Mesendoderm (in vitro differentiated cells): ENCODE data around the gene KCNQ5.
A peak's percentile ranks its signal among the peaks of the same experiment; 100 is the strongest.

Source experiments
- DNase-seq: peaks from one replicate; pipeline ENCODE4 v3.0.0; 2013
- H2AK5ac ChIP-seq: 2 replicates; pipeline ENCODE4 v1.6.1; 2013; ENCODE audit warnings: low read length, inconsistent platforms
- H2BK120ac ChIP-seq: 2 replicates; pipeline ENCODE4 v1.6.1; 2013; ENCODE audit warnings: low read depth, mild to moderate bottlenecking, low read length, moderate library complexity, mixed read lengths
- H2BK15ac ChIP-seq: replicated peaks from 2 replicates; pipeline ENCODE4 v1.6.1; 2013; ENCODE audit warnings: low read depth, mild to moderate bottlenecking, moderate library complexity
- H2BK5ac ChIP-seq: 2 replicates; pipeline ENCODE4 v1.6.1; 2013; ENCODE audit warnings: low read length, inconsistent platforms
- H3K18ac ChIP-seq: 2 replicates; pipeline ENCODE4 v1.6.1; 2013; ENCODE audit warnings: mild to moderate bottlenecking, low read length, mixed read lengths
- H3K23ac ChIP-seq: one replicate; pipeline ENCODE4 v1.6.1; 2013; ENCODE audit warnings: low read length
- H3K27ac ChIP-seq: 2 replicates; pipeline ENCODE4 v1.5.1; 2013; ENCODE audit warnings: low read depth, mild to moderate bottlenecking, inconsistent platforms, low read length, moderate library complexity
- H3K27me3 ChIP-seq: 2 replicates; pipeline ENCODE4 v1.6.1; 2013; ENCODE audit warnings: low read length, control low read depth, mild to moderate bottlenecking, inconsistent platforms; ENCODE audit not compliant: insufficient read depth, poor library complexity
- H3K36me3 ChIP-seq: 2 replicates; pipeline ENCODE4 v1.6.1; 2013; ENCODE audit warnings: low read length, inconsistent platforms; ENCODE audit not compliant: control insufficient read depth, insufficient read depth
- H3K4ac ChIP-seq: one replicate; pipeline ENCODE4 v1.6.1; 2013; ENCODE audit warnings: low read depth, mild to moderate bottlenecking, low read length, moderate library complexity
- H3K4me1 ChIP-seq: 2 replicates; pipeline ENCODE4 v1.6.1; 2013; ENCODE audit warnings: low read depth, low read length, inconsistent platforms; ENCODE audit not compliant: control insufficient read depth
- H3K4me2 ChIP-seq: 2 replicates; pipeline ENCODE4 v1.6.1; 2013; ENCODE audit warnings: low read length
- H3K4me3 ChIP-seq: 2 replicates; pipeline ENCODE4 v1.5.1; 2013; ENCODE audit warnings: mild to moderate bottlenecking, low read length
- H3K56ac ChIP-seq: one replicate; pipeline ENCODE4 v1.6.1; 2013; ENCODE audit warnings: low read length
- H3K79me1 ChIP-seq: 2 replicates; pipeline ENCODE4 v1.6.1; 2013; ENCODE audit warnings: low read length, inconsistent platforms
- H3K79me2 ChIP-seq: 2 replicates; pipeline ENCODE4 v1.6.1; 2013; ENCODE audit warnings: mild to moderate bottlenecking, low read length; ENCODE audit not compliant: control insufficient read depth, insufficient read depth
- H3K9ac ChIP-seq: 2 replicates; pipeline ENCODE4 v1.6.1; 2013; ENCODE audit warnings: low read length, inconsistent platforms
- H4K5ac ChIP-seq: one replicate; pipeline ENCODE4 v1.6.1; 2013; ENCODE audit warnings: low read length
- H4K8ac ChIP-seq: one replicate; pipeline ENCODE4 v1.6.1; 2013; ENCODE audit warnings: low read depth, mild to moderate bottlenecking, control low read depth, low read length, moderate library complexity
- WGBS: extraction: QIAGEN DNeasy Blood & Tissue Kit; methylation state at CpG from one replicate; pipeline ENCODE4 v1.1.7; 2013; ENCODE audit warnings: low lambda C conversion rate, missing lambda C conversion rate; ENCODE audit not compliant: insufficient coverage; ENCODE audit errors: extremely low coverage; 5-methylcytosine and 5-hydroxymethylcytosine counted together

Gene KCNQ5

DNA sequence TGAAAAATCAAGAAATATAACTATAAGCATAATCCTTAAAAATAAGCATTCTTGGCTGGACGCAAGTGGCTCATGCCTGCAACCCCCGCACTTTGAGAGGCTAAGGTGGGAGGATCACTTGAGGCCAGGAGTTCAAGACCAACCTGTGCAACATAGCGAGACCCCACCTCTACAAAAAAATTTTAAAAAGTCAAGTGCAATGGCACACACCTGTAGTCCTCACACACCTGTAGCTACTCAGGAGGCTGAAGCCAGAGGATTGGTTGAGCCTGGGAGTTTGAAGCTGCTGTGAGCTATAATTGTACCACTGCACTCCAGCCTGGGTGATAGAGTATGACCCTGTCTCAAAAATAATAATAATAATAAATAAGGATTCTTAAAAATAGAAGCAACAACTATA is 494.5 kb downstream of the KCNQ5 start:
- Histone ChIP-seq H2BK15ac (no peak overlapping the region), H3K4me1 (no peaks in the 10 kb centered on the region), H3K56ac (no peak overlapping the region), H3K23ac (no peak overlapping the region), H4K5ac (no peak overlapping the region), H3K27ac (no peak overlapping the region), H2AK5ac (no peak overlapping the region), H3K79me1 (no peaks in the 10 kb centered on the region), H3K4ac (no peak overlapping the region), H3K9ac (no peak overlapping the region), H3K4me3 (no peak overlapping the region), H3K18ac (no peak overlapping the region), H3K4me2 (no peak overlapping the region), H3K36me3 (no peaks in the 10 kb centered on the region), H3K27me3 (no peaks in the 10 kb centered on the region), H4K8ac (no peak overlapping the region), H3K79me2 (no peaks in the 10 kb centered on the region), H2BK5ac (no peak overlapping the region), H2BK120ac (no peak overlapping the region)
- DNase-seq = no peak
- WGBS = no CpG with 5 or more reads among the region's 3 CpGs

DNA sequence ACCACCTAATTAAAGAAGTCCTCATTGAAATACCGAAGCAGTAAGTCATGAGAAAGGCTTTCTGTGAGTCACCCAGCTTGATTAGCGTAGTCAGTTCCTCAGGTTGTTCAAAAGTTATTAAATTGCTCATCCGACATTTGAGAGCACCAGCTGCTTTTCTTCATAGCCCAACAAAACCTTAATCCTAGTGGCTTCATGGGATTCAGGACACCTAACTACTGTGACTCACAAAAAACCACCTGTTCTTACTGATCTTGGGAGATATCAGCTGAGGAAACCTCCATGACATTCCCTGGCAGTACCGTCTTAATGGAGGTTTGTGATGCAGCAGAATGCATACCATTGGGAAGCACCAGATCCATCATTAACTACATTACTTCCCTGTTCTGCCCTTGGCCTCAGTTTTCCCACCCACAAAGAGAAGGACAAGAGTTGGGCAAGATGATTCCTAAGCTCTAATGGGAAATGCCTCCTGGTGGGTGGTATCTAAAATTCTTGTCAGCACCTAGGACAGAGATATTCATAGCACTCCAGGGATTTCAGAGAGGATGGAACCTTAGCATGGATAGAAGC is 499.6 kb downstream of the KCNQ5 start:
- H3K9ac ChIP-seq = no peak overlapping the region
- H3K36me3 ChIP-seq = no peaks in the 10 kb centered on the region
- no peak overlapping the region for H3K56ac ChIP-seq
- no peaks in the 10 kb centered on the region for H3K79me1 ChIP-seq
- H2BK15ac ChIP-seq = no peak overlapping the region
- H3K79me2 ChIP-seq = no peaks in the 10 kb centered on the region
- no peak overlapping the region for H2AK5ac ChIP-seq
- no peak overlapping the region for H3K4ac ChIP-seq
- H4K8ac ChIP-seq = no peak overlapping the region
- H4K5ac ChIP-seq = no peak overlapping the region
- WGBS = no CpG with 5 or more reads among the region's 4 CpGs
- H3K4me2 ChIP-seq = no peak overlapping the region
- H3K18ac ChIP-seq = no peak overlapping the region
- DNase-seq = peak; percentile 54
- H3K4me1 ChIP-seq = no peaks in the 10 kb centered on the region
- H3K27me3 ChIP-seq = no peaks in the 10 kb centered on the region
- no peak overlapping the region for H2BK120ac ChIP-seq
- H3K23ac ChIP-seq = no peak overlapping the region
- no peak overlapping the region for H3K4me3 ChIP-seq
- H2BK5ac ChIP-seq = no peak overlapping the region
- no peak overlapping the region for H3K27ac ChIP-seq

DNA sequence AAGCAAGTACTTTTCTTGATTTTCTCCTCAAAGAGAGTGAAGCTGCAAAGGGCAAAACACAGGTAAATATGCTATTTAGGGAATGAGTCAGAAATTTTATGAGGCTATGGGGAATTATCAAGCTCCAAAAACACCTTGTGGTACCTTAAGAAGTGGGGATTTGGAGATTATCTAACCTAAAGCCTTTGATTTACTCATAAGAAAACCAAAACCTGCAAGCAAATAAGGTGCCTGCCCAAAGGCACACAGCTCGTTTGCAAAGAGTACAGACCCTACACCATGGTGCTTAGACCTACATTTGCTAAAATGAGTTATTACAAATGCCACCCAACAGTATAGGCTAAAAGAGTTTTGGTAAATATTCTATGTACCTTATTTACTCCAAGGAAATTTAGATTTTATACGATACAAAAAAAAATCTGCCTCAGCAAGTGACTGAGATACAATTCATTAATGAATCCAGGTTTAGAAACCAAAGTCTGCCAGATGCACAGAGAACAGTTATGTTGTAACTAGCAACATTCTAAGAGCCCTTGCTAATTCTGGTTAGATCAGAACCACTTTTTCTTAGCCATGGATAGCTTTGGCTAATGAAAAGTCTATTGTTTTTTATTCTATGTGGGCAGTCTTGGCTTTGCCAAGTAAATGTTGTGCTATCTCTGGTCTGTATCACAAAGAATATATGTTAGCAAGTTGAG is 501.9 kb downstream of the KCNQ5 start:
- H3K9ac ChIP-seq = no peak overlapping the region
- H4K5ac ChIP-seq = no peak overlapping the region
- no peak overlapping the region for H2BK120ac ChIP-seq
- no peaks in the 10 kb centered on the region for H3K4me1 ChIP-seq
- no peaks in the 10 kb centered on the region for H3K79me1 ChIP-seq
- H3K79me2 ChIP-seq = no peaks in the 10 kb centered on the region
- no peak for DNase-seq
- H3K27ac ChIP-seq = no peak overlapping the region
- H3K18ac ChIP-seq = no peak overlapping the region
- no CpG with 5 or more reads among the region's 2 CpGs for WGBS
- H3K4me3 ChIP-seq = no peak overlapping the region
- no peak overlapping the region for H2BK15ac ChIP-seq
- no peak overlapping the region for H4K8ac ChIP-seq
- H3K4ac ChIP-seq = no peak overlapping the region
- H2AK5ac ChIP-seq = no peak overlapping the region
- H3K56ac ChIP-seq = no peak overlapping the region
- no peaks in the 10 kb centered on the region for H3K36me3 ChIP-seq
- no peaks in the 10 kb centered on the region for H3K27me3 ChIP-seq
- H3K4me2 ChIP-seq = no peak overlapping the region
- no peak overlapping the region for H3K23ac ChIP-seq
- no peak overlapping the region for H2BK5ac ChIP-seq

DNA sequence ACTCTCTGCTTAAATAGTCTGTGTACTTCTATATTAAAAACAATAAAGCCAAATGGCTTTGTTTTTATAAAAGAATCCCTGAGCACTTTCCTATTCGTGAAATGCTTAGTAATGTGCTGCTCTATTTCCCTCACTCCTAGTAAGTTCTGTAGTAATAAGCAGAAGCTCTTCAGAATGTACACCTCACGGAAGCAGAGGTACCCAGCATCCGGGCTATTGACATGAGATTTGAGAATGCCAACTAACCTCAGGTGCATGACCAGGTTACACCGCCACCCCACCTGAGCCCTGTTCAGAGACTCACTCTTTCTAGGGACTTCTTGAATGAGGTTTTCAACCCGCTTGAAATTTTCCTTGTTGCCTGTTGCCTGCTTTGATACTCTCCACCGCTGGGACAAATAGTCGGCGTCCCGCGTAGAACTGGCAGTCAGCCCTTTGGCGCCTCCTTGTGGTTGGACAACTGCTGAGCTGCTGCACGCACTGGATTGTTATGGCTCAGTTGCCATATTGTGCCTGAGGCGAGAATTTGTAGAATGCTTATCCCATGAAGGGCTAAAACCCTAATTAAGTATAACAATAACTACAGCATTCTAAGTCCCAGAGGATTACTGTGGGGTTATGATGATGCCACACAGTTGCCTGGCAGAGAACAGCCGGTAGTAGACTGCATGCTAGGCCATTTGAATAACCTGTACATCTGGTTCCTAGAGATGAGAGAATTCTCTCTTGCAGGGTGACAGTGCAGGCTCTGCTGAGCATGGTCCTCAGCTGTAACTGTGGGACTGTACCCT is 508.0 kb downstream of the KCNQ5 start:
- Histone ChIP-seq H3K36me3 (no peaks in the 10 kb centered on the region), H3K18ac (no peak overlapping the region), H2BK120ac (no peak overlapping the region), H2BK5ac (no peak overlapping the region), H3K9ac (no peak overlapping the region), H4K5ac (no peak overlapping the region), H4K8ac (no peak overlapping the region), H3K4me2 (no peak overlapping the region), H3K4me3 (no peak overlapping the region), H2BK15ac (no peak overlapping the region), H3K27ac (no peak overlapping the region), H3K27me3 (no peaks in the 10 kb centered on the region), H3K79me1 (no peaks in the 10 kb centered on the region), H3K56ac (no peak overlapping the region), H3K4me1 (no peaks in the 10 kb centered on the region), H3K79me2 (no peaks in the 10 kb centered on the region), H3K4ac (no peak overlapping the region), H3K23ac (no peak overlapping the region), H2AK5ac (no peak overlapping the region)
- DNase-seq = peak; percentile 79
- WGBS = no CpG with 5 or more reads among the region's 14 CpGs

DNA sequence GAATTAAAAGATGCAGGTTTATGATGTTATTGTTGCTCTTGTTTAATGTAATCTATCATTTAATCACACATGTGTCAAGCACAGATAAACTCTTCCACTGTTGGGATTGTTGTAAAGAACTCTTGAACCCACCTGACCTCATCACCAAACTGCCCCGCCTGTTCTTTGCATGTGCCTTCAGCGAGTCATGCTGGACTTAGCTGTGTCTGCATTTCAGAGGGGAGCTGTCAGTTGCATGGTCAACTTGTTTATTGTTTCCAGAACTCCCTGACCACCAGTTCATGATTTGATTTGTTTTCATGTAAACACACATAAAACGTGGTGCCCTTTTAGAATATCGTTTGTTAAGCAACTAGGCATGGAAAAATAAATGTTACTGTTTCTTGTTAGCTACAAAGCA is 509.8 kb downstream of the KCNQ5 start:
- Histone ChIP-seq H3K4ac (no peak overlapping the region), H3K27ac (no peak overlapping the region), H3K9ac (no peak overlapping the region), H3K27me3 (no peaks in the 10 kb centered on the region), H3K36me3 (no peaks in the 10 kb centered on the region), H2BK120ac (no peak overlapping the region), H3K79me1 (no peaks in the 10 kb centered on the region), H4K8ac (no peak overlapping the region), H3K56ac (no peak overlapping the region), H3K23ac (no peak overlapping the region), H3K4me3 (no peak overlapping the region), H2BK5ac (no peak overlapping the region), H3K4me2 (no peak overlapping the region), H3K4me1 (no peaks in the 10 kb centered on the region), H4K5ac (no peak overlapping the region), H2BK15ac (no peak overlapping the region), H3K18ac (no peak overlapping the region), H3K79me2 (no peaks in the 10 kb centered on the region), H2AK5ac (no peak overlapping the region)
- DNase-seq = no peak
- no CpG with 5 or more reads among the region's 4 CpGs for WGBS
